HG02623 (cell line): ENCODE results near the gene HACD4.

Experiments
- ATAC-seq: cut with Tn5 transposase; IDR thresholded peaks from one replicate; pipeline ENCODE4 v1.9.1; 2021; ENCODE audit warnings: moderate library complexity; ENCODE audit not compliant: unreplicated experiment

HACD4 gene, protein sequence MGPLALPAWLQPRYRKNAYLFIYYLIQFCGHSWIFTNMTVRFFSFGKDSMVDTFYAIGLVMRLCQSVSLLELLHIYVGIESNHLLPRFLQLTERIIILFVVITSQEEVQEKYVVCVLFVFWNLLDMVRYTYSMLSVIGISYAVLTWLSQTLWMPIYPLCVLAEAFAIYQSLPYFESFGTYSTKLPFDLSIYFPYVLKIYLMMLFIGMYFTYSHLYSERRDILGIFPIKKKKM

DNA sequence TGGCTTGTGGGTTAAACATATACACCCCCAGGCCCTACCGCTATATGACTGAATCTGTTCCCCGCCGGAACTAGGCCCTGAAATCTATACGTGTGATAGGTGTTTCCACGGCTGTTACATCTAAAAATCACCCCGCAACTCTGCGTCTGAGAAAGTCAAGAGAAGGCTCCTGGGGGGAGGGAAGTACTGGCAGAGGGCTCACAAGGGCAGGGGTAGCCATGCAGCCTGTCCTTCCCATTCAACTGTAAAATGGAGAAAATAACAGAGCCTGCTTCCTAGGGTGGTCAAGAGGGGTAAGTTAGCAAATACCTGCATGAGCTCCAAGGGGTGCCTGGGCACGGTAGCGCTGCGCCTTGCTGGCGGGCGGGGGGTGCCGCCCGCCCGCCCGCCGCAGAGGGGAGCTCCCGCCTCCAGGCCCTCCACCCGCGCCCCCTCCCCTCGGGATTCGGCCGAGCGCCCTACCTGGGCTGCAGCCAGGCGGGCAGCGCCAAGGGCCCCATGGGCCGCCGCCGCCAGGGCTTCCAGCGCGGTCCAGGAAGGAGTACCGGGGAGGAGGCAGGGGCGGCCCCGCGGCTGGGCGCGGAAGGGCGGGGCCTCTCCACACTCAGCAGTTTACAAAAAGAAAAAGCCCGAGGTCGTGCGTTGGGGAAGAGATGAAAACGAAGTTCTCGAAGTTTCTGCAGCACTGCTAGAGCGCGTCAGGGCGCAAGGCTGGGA lies at the start of gene HACD4:
TSS of gene HACD4 (minus strand) at position 550 of the 717 bp plus-strand sequence. CDS start at position 500, 50 bp downstream.
- peak; percentile 65 for ATAC-seq

DNA sequence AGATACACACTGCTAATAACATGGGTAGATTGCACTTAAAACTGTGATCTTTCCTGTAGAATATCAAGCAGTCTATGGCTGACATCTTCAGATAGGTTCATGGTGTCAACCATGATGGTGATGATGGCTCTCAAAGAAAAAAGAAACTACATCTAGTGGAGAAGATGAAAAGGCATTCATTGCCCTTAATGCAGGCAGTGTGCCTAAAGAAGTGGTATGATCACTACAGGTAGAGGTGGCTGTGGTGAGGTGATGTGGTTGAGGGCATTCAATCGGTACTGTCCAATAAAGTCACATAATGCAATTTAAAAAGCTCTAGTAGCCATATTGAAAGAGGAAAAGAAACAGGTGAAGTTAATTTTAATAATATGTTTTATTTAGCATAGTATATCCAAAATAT lies 49.4 kb upstream of the HACD4 start:
- ATAC-seq, result no peak

DNA sequence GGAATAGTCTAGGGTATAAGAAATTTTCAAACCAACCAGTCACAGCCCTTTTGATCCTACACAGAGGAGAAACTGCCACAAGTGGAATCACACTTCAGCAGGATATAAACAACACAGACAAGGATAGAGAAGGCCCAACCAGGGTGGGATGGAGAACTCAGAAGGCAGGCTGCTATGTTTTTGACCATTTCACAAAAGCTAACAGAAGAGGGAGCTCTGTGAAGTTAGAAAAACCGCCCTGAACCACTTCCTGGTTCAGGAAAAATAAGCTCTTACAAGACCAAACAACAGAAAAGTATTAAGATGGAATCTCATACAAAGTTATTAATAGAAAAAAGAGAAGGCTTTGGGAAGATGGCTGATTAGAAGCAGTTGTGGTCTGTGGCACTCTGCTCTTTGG lies 47.3 kb upstream of the HACD4 start:
- no peak for ATAC-seq

DNA sequence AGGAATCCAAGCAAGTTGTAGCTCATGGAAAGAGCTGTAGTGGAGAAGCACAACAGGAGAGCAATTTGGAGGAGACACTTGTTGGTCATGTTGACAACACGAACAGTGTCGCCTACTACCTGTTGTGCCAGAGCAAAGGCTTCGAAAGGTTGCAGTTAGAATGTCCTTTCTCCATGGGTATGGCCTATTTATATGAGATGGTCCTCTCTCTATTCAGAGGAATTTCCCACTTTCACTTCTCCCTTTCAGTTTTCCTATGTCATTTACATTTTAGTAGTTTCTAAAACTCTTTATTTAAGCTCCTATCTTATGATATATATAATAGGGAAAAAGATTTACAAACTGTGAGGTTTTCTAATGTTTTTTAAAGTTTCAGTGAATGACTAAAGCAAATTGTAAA lies 46.3 kb upstream of the HACD4 start, which contains the start of gene IFNB1:
TSS of gene IFNB1 (minus strand) at position 162 of the 400 bp plus-strand sequence. CDS start at position 89, 73 bp downstream.
- ATAC-seq, result no peak

DNA sequence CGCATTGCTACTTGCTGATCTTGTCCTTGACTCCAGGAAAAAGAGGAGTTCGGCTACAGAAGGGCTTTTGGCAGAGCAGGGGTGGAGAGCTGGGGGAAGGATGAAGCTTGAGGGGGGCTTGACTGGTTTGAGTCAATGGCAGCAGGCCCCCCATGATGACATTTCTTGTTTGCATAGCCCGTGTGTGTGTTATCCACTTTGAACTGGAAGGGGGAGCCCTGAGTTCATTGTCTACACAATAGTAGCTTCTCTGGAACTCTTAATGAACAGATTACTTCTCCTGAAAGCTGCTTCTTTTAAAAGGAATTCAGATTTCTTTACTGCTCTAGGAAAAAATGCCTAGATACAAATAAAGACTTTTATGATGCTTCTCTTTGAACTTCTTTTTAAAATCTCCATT lies 44.0 kb upstream of the HACD4 start:
- no peak for ATAC-seq

DNA sequence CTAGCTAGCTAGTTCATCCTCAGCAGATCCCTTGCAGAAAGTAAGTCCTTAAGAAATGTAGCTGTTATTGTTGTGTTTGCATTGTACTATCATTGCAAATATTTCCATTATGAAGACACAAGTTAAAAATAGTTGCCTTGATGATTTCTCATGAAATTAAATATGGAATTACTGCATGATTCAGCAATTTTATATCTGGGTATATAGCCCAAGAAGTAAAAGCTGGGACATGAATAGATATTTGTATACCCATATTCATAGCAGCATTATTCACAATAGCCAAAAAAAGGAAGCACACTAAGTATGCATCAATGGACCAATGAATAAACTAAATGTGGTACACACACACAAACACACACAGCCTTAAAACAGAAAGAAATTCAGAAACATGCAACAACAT lies 39.5 kb upstream of the HACD4 start:
- no peak for ATAC-seq

DNA sequence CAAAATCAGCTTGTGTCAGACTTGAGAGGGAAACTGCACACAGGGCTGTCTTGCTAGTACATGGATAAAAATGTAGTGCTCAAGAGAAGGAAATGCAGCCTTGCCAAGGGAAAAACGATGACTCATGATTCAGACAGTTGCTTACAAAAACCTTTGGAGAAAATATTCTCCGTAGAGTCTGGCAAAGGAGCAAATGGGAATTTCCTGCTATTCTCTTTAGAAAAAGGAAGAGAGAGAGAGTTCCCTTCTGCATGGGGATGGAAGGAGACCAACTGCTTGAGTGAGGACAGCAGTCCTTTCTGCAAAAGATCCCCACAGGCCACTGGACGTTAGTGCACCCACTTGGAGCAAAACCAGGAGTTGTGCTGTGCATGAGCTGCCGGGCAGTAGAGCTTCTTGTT lies 38.7 kb upstream of the HACD4 start:
- no peak for ATAC-seq

DNA sequence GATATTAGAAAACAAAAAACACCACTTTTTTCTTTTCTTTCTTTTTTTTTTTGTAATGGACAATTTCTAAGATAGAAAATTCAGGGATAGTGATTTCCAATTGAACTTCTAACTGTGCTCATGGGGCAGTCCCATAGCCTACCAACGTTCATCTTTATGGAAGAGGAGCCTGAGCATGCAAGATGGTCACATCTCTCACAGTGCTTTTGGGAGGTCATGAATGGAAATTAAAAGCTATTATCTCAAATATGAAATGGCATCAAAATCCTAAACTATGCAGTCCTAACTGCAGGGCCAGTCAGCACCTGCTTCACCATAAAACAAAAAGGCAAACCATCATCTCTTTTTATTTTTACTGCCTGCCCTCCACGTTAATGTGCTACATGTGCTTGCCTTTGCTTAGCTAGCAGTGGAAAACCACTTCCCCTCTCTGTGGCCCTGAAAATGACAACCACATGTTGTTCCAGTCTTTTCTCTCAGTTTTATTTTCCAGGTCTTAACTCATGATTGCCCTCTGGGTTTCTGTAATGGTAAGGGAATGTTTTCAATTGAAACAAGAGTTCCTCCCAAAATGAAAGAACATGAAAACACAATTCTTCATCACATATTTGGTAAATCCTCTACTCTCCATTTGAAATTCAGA lies 29.6 kb upstream of the HACD4 start:
- peak; percentile 77 for ATAC-seq

DNA sequence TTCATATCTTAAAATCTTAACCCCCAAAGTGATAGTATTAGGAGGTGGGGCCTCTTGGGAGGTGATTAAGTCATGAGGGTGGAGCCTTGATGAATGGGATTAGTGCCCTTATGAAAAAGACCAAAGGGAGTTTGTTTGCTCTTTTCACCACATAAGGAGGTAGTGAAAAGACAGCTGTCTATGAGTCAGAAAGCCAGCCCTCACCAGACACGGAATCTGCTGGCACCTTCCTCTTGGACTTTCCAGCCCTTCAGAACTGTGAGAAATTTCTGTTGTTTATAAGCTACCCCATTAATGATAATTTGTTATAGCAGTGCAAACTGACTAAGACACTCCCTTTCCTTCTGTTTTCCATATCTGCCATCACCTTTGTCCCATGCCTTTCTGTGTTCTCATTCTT lies 25.5 kb upstream of the HACD4 start:
- no peak for ATAC-seq

DNA sequence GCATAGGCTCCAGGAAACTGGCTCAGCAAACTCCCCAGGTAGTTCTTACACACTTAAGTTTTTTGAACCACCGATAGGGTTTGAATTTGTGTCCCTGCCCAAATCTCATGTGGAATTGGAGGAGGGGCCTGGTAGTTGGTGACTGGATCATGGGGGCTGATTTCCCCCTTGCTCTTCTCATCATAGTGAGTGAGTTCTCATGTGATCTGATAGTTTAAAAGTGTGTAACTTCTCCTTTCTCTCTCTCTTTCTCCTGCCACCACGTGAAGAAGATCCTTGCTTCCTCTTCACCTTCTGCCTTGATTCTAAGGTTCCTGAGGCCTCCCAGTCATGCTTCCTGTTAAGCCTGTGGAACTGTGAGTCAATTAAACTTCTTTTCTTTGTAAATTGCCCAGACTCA lies 22.4 kb upstream of the HACD4 start:
- no peak for ATAC-seq

DNA sequence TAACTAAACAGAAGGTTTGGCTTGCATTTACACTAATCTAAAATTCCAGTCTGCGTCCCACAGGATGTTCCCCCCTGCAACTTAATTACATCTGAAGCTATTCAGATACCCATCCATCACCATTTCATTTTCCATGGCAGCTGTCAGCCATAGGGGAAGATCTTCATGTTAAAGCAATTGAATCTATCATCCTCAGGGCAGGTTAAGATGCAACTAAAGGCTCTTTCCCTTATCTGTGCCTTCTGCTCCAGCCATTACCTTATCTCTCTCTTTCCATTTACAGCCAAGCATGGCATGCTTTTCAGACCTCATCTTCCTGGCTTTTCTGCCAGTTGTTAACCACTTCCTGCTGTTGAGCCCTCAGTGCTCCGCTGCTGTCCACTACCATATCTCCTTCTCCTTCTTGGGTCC lies 15.8 kb upstream of the HACD4 start:
- no peak for ATAC-seq

DNA sequence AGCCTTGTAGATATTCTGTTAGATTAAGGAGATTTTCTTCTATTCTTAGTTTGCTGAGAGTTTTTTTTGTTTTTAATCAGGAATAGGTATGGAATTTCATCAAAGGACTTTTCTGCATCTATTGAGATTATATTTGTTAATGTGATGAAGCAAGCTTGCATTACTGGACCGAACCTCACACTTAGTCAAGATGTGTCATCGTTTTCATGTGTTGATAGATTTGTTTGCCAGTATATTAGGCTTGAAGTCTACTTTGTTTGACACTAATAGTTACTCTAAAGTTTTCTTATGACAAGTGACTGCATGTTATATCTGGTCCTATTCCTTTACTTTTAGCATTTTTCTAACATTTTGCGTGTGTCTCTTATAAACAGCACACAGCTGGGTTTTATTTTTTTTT lies 12.4 kb upstream of the HACD4 start:
- ATAC-seq, result no peak

DNA sequence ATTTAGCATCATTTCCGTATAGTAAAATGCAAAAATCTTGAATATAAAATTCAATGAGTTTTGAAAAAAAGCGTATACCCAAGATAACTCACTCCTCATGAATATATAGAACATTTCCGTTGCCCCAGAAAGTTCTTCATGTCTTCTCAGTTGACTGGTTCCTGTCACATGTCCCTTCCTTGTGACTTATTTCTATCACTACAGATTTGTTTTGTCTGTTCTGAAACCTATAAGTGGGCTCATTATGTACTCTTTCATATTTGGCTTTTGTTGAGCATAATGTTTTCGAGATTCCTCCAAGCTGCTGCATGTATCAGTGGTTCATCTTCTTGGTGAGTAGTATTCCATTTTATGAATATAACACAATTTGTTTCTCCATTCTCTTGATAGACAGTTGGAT lies 11.0 kb upstream of the HACD4 start:
- no peak for ATAC-seq

DNA sequence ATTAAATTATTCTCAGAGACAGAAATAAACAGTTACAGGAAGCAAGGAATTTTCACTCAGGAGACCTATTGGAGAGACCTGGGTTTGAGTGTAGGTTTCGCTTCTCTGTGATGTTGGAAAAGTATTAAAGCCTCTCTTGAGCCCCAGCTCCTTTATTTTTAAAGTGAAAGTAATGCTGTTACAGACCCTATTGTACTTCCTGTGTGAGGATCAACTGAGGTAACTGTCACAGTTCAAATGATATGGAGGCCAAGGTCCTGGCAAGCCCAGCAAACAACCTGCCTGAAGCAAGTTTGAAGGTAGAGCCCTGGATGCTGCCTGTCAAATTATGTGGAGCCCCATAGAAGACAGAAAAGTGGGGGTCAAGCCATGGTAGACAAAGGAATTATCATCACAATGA lies 7.9 kb upstream of the HACD4 start:
- ATAC-seq, result no peak

DNA sequence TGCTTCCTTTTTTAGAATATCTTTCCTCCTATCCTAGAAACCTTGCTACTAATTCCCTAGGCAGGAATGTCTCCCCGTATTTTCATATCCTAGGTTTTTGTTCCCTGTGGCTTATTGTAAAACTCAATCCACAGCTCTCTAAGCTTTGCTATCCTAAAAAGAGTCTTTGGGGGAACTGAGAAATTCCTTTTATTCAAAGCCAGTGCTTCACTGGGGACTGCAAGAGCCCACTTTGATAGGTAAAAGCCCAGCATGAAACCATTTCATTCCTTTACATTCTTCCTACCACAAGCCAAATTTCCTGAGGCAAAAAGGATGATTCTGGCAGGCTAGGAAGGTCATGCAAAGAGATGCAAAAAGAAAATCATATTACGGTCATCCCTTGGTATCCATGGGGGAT lies 5.8 kb upstream of the HACD4 start:
- no peak for ATAC-seq

DNA sequence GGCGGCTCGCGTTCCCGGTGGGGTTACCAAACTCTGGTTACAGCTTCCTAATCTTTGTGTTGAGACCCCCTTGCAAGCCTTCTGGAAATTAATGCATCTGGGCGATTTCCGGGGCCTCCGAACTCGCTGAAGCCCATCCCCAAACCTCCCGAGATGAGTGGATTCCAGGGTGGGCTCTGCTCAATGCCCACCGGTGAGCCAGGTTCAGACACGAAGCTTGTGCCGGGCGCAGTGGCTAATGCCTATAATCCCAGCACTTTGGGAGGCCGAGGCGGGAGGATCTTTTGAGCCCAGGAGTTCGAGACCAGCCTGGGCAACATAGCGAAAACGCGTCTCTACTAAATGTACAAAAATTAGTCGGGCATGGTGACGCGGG lies 356 bp upstream of the HACD4 start:
- no peak for ATAC-seq

DNA sequence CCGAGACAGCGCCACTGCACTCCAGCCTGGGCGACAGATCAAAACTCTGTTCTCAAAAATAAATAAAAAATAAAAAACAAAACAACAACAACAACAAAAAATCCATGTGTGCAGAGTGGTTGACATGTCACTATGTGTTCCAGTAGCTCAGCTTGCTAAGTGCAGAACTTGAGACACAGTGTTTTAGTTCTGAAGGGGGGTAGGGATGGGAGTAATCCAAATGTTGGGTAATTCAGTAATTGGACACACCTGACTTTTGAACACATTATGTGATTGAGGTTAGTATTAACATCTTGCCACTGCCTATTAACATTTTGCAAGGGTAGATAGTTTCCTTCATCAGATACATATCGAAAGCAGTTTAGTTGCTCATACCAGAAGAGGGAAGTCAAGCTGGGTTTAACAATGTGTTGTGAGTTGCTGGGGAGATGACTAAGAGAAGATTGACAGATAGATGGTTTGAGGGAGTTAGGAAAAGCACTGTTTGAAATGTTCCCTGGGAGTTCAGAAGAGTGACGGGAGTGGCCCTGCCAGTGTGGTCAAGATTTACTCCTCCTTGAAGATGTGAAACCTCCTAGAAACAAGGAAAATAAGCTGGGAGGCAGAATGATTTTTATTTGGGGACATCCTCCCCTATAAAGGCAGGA lies 928 bp downstream of the HACD4 start:
- peak; percentile 74 for ATAC-seq

DNA sequence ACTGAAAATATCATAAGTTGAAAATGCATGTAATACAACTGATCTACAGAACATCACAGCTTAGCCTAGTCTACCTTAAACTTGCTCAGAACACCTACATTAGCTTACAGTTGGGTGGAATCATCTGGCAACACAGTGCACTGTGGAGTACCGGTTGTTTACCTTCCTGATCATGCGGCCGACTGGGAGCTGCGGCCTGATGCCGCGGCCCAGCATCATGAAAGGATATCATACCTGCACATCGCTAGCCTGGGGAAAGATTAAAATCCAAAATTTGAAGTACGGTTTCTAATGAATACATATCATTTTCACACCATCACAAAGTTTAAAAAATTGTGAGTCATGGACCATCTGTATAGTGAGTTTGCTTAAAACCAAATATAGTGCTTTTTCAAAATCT lies 1.8 kb downstream of the HACD4 start:
- ATAC-seq, result no peak

DNA sequence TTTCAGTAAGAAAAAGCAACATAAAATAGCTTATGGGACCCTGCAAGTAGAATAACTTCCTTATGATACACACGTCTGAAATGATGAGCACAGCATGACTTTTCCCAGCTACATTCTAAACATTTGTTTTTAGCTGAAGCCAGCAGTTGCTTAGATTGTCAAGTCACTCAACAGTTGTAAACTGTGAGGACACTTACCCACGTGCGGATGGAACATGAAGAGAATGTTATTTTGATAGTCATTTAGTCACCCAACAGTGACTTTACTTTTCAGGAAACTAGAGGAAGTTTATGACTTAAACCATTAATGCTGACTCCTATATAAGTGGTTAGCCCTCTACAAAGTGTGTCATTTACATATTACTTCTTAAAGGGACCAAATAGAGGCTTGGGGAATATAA lies 3.0 kb downstream of the HACD4 start:
- ATAC-seq, result no peak

DNA sequence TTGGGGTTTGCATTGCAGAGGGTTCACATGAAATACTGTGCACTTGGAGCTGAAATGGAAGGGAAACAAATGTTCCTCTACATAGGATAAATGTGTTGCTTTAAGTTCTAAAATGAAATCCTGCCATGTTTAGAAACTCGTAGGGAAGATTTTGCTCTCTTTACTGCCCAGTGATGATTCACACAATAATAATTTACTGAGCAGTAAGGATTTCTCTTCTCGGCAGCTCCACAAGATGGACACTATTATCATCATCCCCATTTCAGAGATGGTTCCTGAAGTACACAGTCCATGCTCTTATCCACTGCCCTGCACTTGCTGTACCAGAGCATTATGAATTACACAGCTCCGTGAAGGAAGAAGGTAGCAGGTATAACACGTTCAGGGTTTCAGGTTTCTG lies 4.1 kb downstream of the HACD4 start:
- ATAC-seq, result no peak

DNA sequence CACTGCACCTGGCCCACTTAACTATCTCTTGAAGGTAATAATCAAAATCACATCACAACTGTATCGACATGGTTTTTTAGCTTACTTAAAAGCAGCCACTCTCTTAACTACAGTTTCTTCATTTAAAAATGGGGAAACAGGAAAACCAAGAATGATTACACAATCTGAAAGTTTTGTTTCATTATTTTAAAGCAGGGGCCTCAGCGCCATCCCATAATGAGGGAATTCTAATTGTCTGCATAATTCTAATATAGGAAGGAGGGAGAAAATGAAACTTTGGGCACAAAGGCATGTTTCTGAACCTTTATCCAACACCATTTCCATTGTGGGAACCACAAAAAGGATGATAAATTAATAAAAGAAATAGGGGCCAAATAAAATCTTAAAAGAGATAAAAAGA lies 7.6 kb downstream of the HACD4 start:
- ATAC-seq, result no peak

DNA sequence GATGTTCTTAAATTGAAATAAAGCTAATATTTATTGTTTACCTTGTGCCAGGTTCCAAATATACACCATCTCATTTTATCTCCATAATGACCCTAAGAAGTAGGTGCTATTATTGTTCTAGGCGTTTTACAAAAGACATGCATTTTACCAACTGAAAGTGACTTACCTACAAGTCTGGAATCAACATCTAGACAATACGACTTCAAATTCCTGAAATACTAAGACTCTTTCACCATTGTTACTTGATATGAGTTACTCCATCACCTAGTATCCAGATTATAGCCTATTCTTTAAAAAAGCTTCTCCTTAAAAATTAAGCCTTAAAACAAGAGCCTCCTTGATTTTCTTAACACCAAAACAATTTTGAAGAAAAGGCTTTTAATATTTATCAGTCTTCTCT lies 13.3 kb downstream of the HACD4 start:
- no peak for ATAC-seq
